Mesothelial cell of epicardium (in vitro differentiated cells): ENCODE measurements around the gene C11orf98. TPM values are rescaled to one million over a fixed set of nuclear protein-coding genes. Genes with fewer than 3 reads are reported as not detected.
A peak's percentile ranks its signal among the peaks of the same experiment; 100 is the strongest.
"Not testable (repeated sequence)": the region's sequence is repeated elsewhere in the genome, so short reads cannot be mapped to it uniquely, and the experiment has no call there.

Experiments used
- DNase-seq, 2 experiments: peaks; one replicate each; pipeline ENCODE4 v3.0.0; 2021; ENCODE audit warnings: low spot score in 2 of 2; ENCODE audit not compliant: unreplicated experiment in 2 of 2
- H3K27ac Mint-ChIP-seq: 2 replicates; pipeline ENCODE4 v1.8.0; 2021; ENCODE audit warnings: mixed read lengths
- H3K27me3 Mint-ChIP-seq: 2 replicates; pipeline ENCODE4 v1.8.0; 2021; ENCODE audit warnings: low read depth, mixed read lengths
- H3K36me3 Mint-ChIP-seq: 2 replicates; pipeline ENCODE4 v1.8.0; 2021; ENCODE audit warnings: mixed read lengths
- H3K4me1 Mint-ChIP-seq: 2 replicates; pipeline ENCODE4 v1.8.0; 2021; ENCODE audit warnings: mixed read lengths
- H3K4me3 Mint-ChIP-seq: 2 replicates; pipeline ENCODE4 v1.8.0; 2021; ENCODE audit warnings: mild to moderate bottlenecking, moderate library complexity, mixed read lengths
- H3K9me3 Mint-ChIP-seq: 2 replicates; pipeline ENCODE4 v1.8.0; 2021; ENCODE audit warnings: mixed read lengths
- CTCF ChIP-seq: fragments of 200-600 bp; sonication (generic); IDR thresholded peaks from one replicate; pipeline ENCODE4 v1.5.0; 2021; ENCODE audit warnings: antibody characterized with exemption; ENCODE audit not compliant: unreplicated experiment
- total RNA-seq: library from RNA; stranded (reverse); gene quantifications from 3 replicates; pipeline ENCODE4 v1.2.1, GENCODE V29; 2021

The C11orf98 gene
- total RNA-seq, 1 donor from 2014 or later: 47.0 TPM

- no peak for TF ChIP-seq CTCF
- H3K4me1 Mint-ChIP-seq: peaks cover 12% of the 10 kb centered on the region
- H3K36me3 Mint-ChIP-seq: peaks cover 4% of the 10 kb centered on the region
- H3K4me3 Mint-ChIP-seq: peak overlapping the region; percentile 90
- no peaks in the 10 kb centered on the region for H3K9me3 Mint-ChIP-seq
- DNase-seq: no peak
- H3K27me3 Mint-ChIP-seq: no peaks in the 10 kb centered on the region
- peak overlapping the region; percentile 96 for H3K27ac Mint-ChIP-seq
Measured at GRCh38 chr11:62652161-62653006, 12.6 kb downstream of the C11orf98 start.

- not testable (repeated sequence) for H3K36me3 Mint-ChIP-seq, H3K9me3 Mint-ChIP-seq, H3K27me3 Mint-ChIP-seq, H3K4me3 Mint-ChIP-seq, DNase-seq
- Mint-ChIP-seq H3K27ac (peak overlapping the region; percentile 12), H3K4me1 (peaks cover 22% of the 10 kb centered on the region)
Measured at GRCh38 chr11:62650283-62650682, 14.7 kb downstream of the C11orf98 start.

- Mint-ChIP-seq H3K9me3 (no peaks in the 10 kb centered on the region), H3K27ac (no peak overlapping the region), H3K4me1 (peaks cover 25% of the 10 kb centered on the region), H3K4me3 (no peak overlapping the region), H3K36me3 (peaks cover 4% of the 10 kb centered on the region), H3K27me3 (no peaks in the 10 kb centered on the region)
- DNase-seq: no peak
- TF ChIP-seq CTCF: no peak
Measured at GRCh38 chr11:62649486-62649885, 15.5 kb downstream of the C11orf98 start.

- TF ChIP-seq CTCF: no peak
- Mint-ChIP-seq H3K27me3 (no peaks in the 10 kb centered on the region), H3K36me3 (peaks cover 4% of the 10 kb centered on the region), H3K27ac (no peak overlapping the region), H3K9me3 (no peaks in the 10 kb centered on the region), H3K4me3 (no peak overlapping the region), H3K4me1 (peaks cover 25% of the 10 kb centered on the region)
- no peak for DNase-seq
Measured at GRCh38 chr11:62648967-62649364, 16.0 kb downstream of the C11orf98 start.

- Mint-ChIP-seq H3K27ac (no peak overlapping the region), H3K36me3 (peaks cover 4% of the 10 kb centered on the region), H3K4me1 (peaks cover 22% of the 10 kb centered on the region), H3K4me3 (no peak overlapping the region), H3K27me3 (no peaks in the 10 kb centered on the region), H3K9me3 (no peaks in the 10 kb centered on the region)
- TF ChIP-seq CTCF: no peak
- no peak for DNase-seq
Measured at GRCh38 chr11:62648185-62648966, 16.6 kb downstream of the C11orf98 start.

GRCh38 chr11:62647609-62648005 lies 17.4 kb downstream of the C11orf98 start:
- Mint-ChIP-seq H3K27me3 (no peaks in the 10 kb centered on the region), H3K36me3 (peaks cover 4% of the 10 kb centered on the region), H3K4me3 (no peak overlapping the region), H3K27ac (no peak overlapping the region), H3K4me1 (peaks cover 19% of the 10 kb centered on the region), H3K9me3 (no peaks in the 10 kb centered on the region)
- no peak for DNase-seq
- TF ChIP-seq CTCF: no peak
